ENCODE results near the gene TUBG2. TPM values are rescaled to one million over a fixed set of nuclear protein-coding genes. Genes with fewer than 3 reads are reported as not detected.

Gene TUBG2
- total and polyA plus RNA-seq, 8 donors = 13.1 to 40.2 (median 31.8) TPM

DNA sequence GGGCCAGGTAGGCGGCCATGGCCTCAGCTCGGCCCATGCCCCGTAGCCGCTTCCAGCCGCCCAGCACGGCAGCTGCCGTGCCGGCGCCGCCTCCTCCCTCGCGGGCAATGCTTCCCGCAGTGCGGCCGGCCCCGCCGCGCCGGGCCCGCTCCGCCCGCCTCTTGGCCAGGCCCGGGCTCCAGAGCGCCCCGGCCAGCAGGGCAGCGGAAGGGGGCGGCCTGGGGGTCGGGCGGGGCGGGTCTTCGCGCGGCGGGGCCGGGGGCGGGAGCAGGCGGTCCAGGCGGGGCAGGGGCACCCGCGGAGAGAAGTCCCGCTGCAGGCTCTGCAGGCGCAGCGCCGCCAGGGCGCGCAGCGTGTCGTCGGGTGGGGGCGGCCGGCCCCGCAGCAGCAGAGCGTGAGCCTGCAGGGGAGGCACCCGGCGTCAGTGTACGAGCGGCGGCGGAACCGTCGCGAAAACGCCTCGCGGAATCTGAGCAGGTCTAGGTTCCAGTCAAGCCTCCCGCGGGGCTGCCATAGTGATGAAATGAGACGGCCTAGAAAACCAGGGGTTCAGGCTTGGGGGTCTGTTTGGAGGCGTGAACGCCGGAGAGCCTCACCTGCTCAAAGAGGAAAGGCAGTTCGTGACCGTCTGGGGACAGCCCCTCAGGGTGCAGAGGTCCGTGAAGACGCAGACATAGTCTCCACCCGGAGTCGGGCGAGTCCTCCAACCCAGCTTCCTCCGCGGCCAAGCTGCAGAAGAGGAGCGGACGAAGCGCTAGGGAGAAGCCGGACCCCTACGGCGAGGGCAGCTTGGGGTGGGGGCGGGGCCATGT is 11.1 kb downstream of the TUBG2 start:
- Histone ChIP-seq H3K4me3 (peak overlapping the region in 1 of 2 donors; percentile 20), H3K36me3 (peaks cover 0 to 61% of the 10 kb centered on the region in 2 donors), H3K27ac (no peak overlapping the region), H3K4me1 (peaks cover 26 to 60% of the 10 kb centered on the region in 2 donors), H3K9me3 (no peaks in the 10 kb centered on the region), H3K27me3 (peaks cover 0 to 61% of the 10 kb centered on the region in 2 donors)
- DNase-seq = no peak
- ATAC-seq = no peak
- intact Hi-C loops (cut with DNase I) = no loop called here
- no peak for TF ChIP-seq CTCF (IDR thresholded peaks at IDR 0.05)

DNA sequence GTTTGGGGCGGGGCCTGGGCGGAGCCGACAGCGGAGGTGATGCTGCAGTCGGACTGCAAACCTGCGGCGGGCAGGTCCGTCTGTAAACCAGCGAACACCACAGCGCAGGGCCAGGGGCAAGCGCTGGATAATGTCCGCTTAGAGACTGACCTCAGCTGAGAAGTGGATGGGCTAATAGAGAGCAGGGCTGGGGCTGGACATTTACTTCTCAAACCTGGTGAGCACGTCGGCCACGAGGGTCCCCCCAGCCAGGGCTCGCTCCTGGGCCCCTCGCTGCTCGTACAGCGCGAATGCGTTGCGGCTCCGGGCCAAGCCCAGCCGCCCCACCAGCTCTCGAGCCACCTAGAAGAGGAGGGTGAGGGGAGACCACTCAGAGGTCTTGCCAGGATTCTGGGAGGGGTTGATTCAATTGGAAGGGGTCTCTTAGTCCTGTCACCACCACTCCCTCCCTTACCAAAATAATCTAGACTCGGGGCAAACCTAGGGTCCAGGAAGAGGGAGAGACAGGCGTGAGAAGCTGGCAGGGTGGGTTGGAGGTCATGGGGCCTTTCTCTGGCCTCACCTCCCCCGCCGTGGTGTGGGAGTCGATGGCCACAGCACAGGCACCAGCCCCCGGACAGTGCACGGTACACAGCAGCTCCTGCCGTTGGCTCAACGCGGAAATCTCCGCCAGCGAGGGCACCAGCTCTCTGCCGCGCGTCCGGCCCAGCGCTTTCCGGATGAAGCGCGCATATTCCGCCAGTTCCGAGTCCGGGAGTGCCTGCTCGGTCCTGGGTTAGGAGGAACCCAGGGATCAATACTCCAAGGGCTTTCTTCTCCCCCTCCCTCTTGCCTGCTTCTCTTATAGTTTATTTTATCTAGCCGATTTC is 11.9 kb downstream of the TUBG2 start:
- intact Hi-C loops (cut with DNase I) = no loop called here
- no peak overlapping the region for H3K27ac ChIP-seq
- H3K9me3 ChIP-seq = no peaks in the 10 kb centered on the region
- H3K27me3 ChIP-seq = peaks cover 0 to 70% of the 10 kb centered on the region in 2 donors
- peaks cover 0 to 53% of the 10 kb centered on the region in 2 donors for H3K36me3 ChIP-seq
- ATAC-seq (no peak), DNase-seq (no peak)
- no peak for TF ChIP-seq CTCF (IDR thresholded peaks at IDR 0.05)
- H3K4me1 ChIP-seq = peaks cover 30 to 68% of the 10 kb centered on the region in 2 donors
- H3K4me3 ChIP-seq = peak overlapping the region in 1 of 2 donors; percentile 20

- H3K4me1 ChIP-seq = peaks cover 30 to 75% of the 10 kb centered on the region in 2 donors
- intact Hi-C loops (cut with DNase I) = no loop called here
Observed at GRCh38 chr17:42672038-42672437, 13.0 kb downstream of the TUBG2 start.

GRCh38 chr17:42673266-42673884 is 14.3 kb downstream of the TUBG2 start:
- Histone ChIP-seq H3K27ac (no peak overlapping the region), H3K4me1 (peaks cover 28 to 71% of the 10 kb centered on the region in 2 donors), H3K27me3 (peaks cover 0 to 78% of the 10 kb centered on the region in 2 donors), H3K9me3 (no peaks in the 10 kb centered on the region), H3K4me3 (peak overlapping the region in 1 of 2 donors; percentile 86), H3K36me3 (peaks cover 0 to 46% of the 10 kb centered on the region in 2 donors)
- intact Hi-C loops (cut with DNase I) = no loop called here
- DNase-seq (no peak), ATAC-seq (no peak)
- no peak for TF ChIP-seq CTCF (IDR thresholded peaks at IDR 0.05)

More at GRCh38 chr17:42672038-42672437, 13.0 kb downstream of the TUBG2 start:
- H3K27me3 ChIP-seq = peaks cover 0 to 78% of the 10 kb centered on the region in 2 donors
- no peak for TF ChIP-seq CTCF (IDR thresholded peaks at IDR 0.05)
- no peak overlapping the region for H3K27ac ChIP-seq
- no peak for DNase-seq
- H3K36me3 ChIP-seq = peaks cover 0 to 46% of the 10 kb centered on the region in 2 donors
- no peaks in the 10 kb centered on the region for H3K9me3 ChIP-seq
- ATAC-seq = no peak
- H3K4me3 ChIP-seq = no peak overlapping the region

Data from left lung (tissue), 10 donors.